DMS53 treated with DMSO at 0.1 percent for 48 hours (cell line): Measurements from ENCODE around the gene SSTR4.
"Not testable (repeated sequence)": the region's sequence is repeated elsewhere in the genome, so short reads cannot be mapped to it uniquely, and the experiment has no call there.

ENCODE experiments used
- DNase-seq: peaks from one replicate; lab custom pipeline; 2025; ENCODE audit not compliant: unreplicated experiment; lab: John Stamatoyannopoulos, UW

SSTR4 gene

GRCh38 chr20:23017516-23017915 is 17.6 kb upstream of the SSTR4 start:
- no peak for DNase-seq

GRCh38 chr20:23018432-23018831 is 16.7 kb upstream of the SSTR4 start:
- DNase-seq: no peak

- no peak for DNase-seq
Observed at GRCh38 chr20:23018941-23019340, 16.2 kb upstream of the SSTR4 start.

GRCh38 chr20:23019403-23019802 is 15.7 kb upstream of the SSTR4 start:
- no peak for DNase-seq

GRCh38 chr20:23020230-23021018 is 14.7 kb upstream of the SSTR4 start:
- DNase-seq: no peak

GRCh38 chr20:23021541-23021940 is 13.6 kb upstream of the SSTR4 start:
- no peak for DNase-seq

- DNase-seq: no peak
Observed at GRCh38 chr20:23021951-23022350, 13.2 kb upstream of the SSTR4 start.

- DNase-seq: no peak
Observed at GRCh38 chr20:23022849-23023248, 12.3 kb upstream of the SSTR4 start.

GRCh38 chr20:23023621-23024177 is 11.4 kb upstream of the SSTR4 start:
- DNase-seq: no peak

- no peak for DNase-seq
Observed at GRCh38 chr20:23024701-23025100, 10.4 kb upstream of the SSTR4 start.

- DNase-seq: not testable (repeated sequence)
Observed at GRCh38 chr20:23025503-23025902, 9.6 kb upstream of the SSTR4 start.

GRCh38 chr20:23027721-23028120 is 7.4 kb upstream of the SSTR4 start:
- no peak for DNase-seq

- DNase-seq: no peak
Observed at GRCh38 chr20:23028392-23028791, 6.7 kb upstream of the SSTR4 start.

GRCh38 chr20:23029324-23029723 is 5.8 kb upstream of the SSTR4 start:
- DNase-seq: no peak

- no peak for DNase-seq
Observed at GRCh38 chr20:23031346-23031745, 3.8 kb upstream of the SSTR4 start.

GRCh38 chr20:23032056-23032749 is 2.9 kb upstream of the SSTR4 start:
- no peak for DNase-seq

GRCh38 chr20:23032750-23033078 is 2.4 kb upstream of the SSTR4 start:
- no peak for DNase-seq

- no peak for DNase-seq
Observed at GRCh38 chr20:23033918-23034317, 1.2 kb upstream of the SSTR4 start.

GRCh38 chr20:23035731-23036130 is 619 bp downstream of the SSTR4 start:
- no peak for DNase-seq

GRCh38 chr20:23036371-23036770 is 1.3 kb downstream of the SSTR4 start:
- DNase-seq: no peak

GRCh38 chr20:23037017-23037481 is 1.9 kb downstream of the SSTR4 start:
- no peak for DNase-seq

GRCh38 chr20:23039136-23039875 is 4.2 kb downstream of the SSTR4 start:
- DNase-seq: no peak
